HG03175 (cell line): ENCODE results near the gene MCOLN3.
"Not testable (repeated sequence)": the region's sequence is repeated elsewhere in the genome, so short reads cannot be mapped to it uniquely, and the experiment has no call there.

ENCODE experiments used
- ATAC-seq: cut with Tn5 transposase; IDR thresholded peaks from one replicate; pipeline ENCODE4 v1.9.1; 2021; ENCODE audit warnings: mild to moderate bottlenecking, moderate library complexity; ENCODE audit not compliant: unreplicated experiment

The MCOLN3 gene

DNA sequence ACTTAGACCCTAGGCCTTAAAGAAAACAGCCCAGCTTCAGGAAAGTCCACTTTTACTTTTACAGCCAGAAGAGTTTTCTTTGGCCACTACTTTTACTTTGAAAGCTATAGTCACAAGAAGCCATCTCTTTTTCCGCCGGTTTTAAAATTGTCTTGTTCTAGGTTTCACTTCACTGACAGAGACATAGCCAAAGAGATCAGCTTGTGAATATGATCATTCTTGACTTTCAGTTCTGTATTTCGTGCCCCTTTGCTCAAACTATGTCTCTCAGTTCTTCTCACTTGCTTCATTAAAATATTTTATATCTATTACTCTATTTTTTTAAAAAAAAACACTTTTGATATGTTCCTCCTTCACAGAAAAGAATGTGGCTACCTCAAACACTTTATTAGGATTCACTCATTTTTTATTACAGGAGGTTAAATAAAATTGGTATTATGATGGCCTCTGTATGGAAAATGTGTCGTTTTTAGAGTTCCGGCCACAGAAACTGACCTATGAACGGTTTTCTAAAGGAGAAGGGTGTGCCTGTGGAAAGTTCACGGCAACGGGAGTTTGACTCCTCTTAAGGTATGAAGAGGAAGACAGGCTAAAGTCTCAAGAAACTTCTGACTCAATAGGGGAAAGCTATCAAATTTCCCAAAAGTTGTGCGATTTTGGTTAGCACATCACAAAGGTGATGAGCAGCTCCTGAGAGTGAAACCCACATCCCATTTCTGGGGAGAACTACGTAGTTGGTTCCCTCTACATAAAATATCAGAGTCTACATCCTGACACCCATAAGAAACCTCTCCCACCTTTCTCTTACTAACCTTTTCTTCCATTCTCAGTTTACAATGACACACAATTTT, 52.6 kb downstream of the MCOLN3 start:
- ATAC-seq: peak; percentile 65

DNA sequence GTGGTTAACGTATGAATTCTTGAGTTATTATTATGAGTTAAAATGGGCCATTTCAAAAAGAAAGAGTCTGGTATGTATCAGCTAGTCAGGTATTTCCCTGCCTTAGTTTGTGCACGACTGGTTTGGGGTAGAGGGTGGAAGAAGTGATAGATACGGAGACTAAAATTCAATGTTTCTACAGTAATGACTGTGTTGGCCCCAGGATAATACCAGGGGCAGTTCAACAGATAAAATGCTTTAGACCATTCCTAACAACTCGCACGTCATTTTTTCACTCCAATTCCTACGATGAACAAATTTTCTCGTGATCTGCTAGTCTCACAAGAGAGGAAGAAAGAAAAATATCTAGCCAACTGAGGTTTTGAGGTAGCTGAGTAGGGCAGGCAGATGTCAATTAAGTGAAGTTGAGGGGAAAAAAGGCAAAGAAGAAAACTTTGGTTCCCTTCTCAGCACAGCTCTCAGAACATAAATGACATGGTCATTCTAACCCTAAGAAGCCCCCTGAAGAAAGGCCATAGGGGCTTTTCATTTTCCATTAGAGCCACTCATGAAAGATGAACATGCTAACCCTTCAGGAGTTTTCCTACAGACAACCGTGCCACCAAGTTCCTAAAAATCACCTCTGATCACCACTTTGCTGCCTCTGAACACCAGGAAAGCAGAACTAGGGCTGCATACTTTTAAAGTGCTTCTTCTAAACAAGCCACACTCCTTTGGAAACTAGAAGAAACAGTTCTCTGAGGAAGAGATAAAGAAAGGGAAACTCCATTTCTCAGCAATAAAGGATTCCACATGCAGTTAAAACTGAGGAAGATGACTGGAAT, 57.0 kb downstream of the MCOLN3 start:
- ATAC-seq: no peak

DNA sequence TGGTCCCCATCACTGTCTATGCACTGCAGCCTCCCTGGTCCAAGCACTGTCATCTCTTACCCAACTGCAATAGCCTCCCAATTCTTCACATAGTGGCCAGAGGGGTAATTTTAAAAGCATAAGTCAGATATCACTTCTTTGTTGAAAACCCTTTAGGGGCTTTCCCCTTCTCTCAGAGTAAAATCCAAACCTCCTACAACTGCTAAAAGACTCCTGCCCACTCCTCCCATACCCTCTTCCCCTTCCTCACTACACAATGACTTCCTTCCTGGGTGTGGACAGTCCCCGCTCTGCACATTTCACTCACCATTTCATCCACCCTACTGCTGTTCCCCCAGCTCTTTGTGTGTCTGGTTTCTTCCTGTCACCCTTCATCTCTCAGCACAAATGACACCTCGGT, 59.7 kb downstream of the MCOLN3 start:
- peak; percentile 49 for ATAC-seq

DNA sequence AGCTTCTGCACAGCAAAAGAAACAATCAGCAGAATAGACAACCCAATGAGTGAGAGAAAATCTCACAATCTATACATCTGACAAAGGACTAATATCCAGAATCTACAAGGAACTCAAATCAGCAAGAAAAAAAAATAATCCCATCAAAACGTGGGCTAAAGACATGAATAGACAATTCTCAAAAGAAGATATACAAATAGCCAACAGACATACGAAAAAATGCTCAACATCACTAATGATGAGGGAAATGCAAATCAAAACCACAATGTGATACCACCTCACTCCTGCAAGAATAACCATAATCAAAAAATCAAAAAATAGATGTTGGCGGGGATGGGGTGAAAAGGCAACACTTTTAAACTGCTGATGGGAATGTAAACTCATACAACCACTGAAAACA, 61.7 kb downstream of the MCOLN3 start:
- not testable (repeated sequence) for ATAC-seq

DNA sequence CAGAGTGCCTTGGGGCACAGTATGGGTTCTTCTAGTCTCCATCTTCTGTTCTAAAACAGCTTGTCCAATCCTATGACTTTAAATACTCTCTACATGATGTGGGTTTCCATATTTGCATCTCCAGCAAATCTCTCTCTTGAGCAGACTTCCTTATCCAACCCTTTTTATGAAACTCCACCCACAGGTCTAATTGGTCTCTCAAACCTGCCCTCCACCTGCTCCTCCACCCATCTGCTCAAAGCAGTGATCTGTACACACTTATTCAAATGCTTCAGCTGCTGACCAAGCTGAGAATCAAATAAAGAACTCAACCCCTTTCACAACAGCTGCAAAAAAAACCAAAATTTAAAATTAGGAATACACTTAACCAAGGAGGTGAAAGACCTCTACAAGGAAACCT, 62.9 kb downstream of the MCOLN3 start:
- ATAC-seq: no peak

DNA sequence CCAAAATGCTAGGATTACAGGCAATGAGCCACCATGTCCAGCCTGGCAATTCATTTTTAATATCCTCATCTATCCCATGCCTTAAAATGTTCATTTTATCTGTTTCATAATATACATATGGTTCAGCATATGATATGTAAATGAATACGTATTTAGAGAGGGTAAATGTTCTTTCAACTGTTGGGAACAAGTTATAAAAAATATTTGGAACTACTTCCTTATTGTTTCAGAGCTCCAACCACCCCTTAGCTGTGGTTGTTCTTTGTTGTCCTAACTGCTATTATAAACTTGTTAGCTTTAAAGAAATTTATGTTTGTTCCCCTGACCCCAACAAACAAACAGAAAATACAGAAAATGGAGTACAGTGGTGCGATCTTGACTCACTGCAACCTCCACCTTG, 65.9 kb downstream of the MCOLN3 start:
- no peak for ATAC-seq

DNA sequence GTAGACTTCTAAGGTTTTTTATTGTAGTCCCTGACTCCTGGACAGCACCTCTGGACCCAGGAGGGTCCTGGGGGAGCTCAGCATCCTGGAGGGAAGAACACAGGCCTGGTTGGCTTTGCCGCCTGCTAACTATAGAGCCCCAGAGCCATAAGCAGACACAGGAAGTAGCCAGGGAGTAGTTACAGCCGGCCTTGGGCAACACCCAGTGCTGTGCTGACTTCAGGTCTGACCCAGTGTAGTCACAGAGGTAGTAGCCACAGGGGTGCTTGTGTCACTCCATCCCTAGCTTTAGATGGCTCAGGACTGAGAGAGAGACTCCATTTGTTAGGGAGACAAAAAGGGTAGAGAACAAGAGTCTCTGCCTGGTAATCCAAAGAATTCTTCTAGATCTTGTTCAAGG, 73.3 kb downstream of the MCOLN3 start:
- no peak for ATAC-seq

DNA sequence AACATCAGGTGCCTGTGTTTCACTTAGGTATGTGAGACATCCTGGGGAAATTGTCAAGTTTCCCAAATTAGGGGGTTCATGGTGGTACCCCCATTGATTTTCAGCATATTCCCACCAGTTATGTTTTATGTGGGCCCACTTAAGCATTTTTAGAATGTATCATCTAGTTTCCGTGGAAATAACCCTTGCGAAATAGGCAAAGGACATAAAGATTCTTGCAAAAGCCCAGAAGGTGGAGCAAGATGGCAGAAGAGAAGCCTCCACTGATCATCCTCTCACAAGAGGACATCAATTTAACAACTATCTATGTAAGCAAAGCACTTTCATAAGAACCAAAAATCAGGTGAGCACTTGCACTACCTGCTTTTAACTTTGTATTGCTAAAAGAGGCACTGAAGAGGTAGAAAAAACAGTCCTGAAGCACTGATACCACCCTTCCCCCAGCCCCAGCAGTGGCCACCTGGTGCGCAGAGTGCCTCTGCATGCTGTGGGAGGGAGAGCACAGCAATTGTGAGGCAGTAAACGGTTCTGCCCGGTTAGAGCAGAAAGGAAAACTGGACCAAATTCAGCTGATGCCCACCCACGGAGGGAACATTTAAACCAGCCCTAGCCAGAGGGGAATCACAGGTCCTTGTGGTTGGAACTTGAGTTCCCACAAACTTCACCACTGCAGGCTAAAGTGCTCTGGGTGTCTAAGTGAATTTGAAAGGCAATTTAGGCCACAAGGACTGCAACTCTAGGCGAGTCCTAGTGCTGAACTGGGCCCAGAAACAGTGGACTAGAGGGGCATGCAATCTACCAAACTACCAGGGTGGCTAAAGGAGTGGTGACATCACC, 74.6 kb downstream of the MCOLN3 start:
- peak; percentile 15 for ATAC-seq

DNA sequence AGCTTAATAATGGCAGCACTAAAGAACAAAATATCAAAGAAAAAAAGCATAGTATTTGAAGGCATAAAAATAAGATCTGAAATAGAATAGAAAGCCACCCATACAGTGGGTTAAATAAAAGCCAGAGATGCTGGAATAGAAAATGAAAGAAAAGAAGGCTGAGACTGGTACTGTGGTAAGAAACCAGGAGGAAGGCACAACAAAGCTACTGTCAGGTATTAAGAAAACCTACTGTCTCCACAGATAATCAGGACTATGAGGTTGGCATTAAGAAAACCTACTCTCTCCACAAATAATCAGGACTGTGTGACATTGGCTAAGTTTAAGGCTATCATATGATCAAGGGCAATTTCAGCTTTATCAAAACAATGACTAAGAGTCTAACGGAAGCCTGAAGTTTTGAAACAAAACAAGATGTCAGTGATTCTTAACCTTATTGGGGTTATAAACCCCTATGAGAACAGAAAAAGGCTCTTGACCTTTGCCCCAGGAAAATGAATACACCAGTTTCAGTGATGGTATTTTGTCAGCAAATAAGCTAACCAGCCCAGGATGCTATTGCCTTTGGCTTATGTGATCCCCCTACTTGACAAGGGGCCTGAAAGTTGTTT, 75.8 kb downstream of the MCOLN3 start:
- peak; percentile 57 for ATAC-seq

DNA sequence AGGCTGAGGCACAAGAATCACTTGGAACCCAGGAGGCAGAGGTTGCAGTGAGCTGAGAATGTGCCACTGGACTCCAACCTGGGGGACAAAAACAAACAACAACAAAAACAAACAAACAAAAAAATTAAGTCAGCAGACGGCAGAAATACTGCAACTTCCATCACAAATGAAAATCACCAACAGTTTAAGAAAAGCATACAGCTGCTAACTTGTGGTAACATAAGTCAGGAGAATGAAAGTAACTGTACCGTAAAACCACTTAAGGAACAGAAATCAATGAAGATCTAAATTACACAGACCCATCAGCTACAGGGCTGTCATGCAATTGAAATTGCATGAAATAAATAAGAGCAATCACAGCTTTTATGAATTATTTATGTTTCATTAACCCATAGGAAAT, 76.3 kb downstream of the MCOLN3 start:
- peak; percentile 45 for ATAC-seq

DNA sequence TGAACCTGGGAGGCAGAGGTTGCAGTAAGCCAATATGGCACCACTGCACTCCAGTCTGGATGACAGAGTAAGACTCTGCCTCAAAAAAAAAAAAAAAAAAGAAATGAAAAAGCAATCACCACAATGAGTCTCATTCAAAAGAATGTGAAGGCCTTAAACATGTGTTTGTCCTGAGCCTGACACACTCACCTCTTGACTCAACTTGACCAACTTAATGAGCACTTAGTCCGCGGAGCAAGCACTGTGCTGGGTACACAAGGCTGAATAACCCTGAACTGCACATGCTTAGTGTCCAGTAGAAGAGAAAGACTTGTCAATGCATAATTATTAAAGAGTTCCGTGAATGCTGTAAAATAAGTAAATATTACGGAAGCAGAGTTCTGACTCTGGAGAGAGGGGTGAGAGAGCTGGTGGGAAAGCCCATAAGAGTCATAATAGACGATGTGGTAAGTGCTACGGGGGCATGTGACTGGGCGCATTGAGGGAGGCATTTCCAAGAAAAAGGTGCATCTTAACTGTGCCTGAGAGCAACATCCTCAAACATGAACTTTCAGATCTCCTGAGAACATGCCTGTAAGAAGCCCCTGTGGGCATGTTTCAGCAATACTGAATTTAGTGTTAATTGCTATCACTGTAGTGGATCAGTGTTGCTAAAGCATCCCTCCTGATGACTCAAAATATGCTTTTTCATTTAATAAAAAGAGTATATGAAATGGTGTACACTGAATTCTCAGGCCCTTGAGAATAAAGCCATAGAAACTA, 78.6 kb downstream of the MCOLN3 start:
- ATAC-seq: peak; percentile 48

DNA sequence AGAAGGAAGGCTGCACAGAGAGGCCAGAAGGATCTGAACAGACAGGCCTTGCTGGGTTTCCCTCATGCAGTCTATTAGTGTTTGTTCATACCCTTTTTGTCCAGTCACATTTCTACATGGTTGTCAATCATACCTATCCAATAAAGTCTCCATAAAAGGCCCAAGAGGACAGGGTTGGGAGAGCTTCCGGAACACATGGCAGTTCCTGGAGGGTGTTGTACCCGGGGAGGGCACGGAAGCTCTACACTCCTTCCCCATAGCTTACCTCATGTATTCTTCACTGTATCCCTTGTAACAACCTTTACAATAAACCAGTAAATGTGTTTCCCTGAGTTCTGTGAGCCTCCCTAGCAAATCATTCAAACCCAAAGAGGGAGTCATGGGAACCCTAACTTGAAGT, 79.4 kb downstream of the MCOLN3 start:
- ATAC-seq: no peak

DNA sequence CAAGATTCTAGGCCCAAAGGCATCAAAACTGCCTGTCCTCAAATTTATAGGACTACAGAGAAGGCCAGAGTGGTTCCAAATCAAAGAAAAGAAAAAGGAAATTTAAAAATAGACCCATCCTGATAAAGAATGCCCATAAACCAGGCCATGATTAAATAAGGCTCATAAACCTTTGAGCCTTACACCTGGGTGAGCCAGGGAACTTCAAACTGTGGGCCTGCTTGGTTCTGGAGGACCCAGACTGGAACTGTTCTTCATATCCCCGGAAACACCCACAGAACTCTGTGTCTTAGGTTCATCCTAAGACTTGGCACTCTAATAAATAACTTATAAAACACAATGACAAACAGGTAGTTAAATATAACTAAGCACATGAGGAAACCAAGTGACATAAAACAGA, 80.2 kb downstream of the MCOLN3 start:
- ATAC-seq: no peak
